HepG2 (cell line): ENCODE data around the gene UBE2O. TPM values are rescaled to one million over a fixed set of nuclear protein-coding genes. Genes with fewer than 3 reads are reported as not detected.

ENCODE experiments used
- HMG20B ChIP-seq: conservative IDR thresholded peaks from 2 replicates; pipeline ENCODE4 v1.6.1; 2016; ENCODE audit warnings: missing genetic modification reagents, missing compliant biosample characterization
- MAF1 ChIP-seq: sonication (generic); formaldehyde crosslinking; IDR thresholded peaks from 2 replicates; pipeline ENCODE4 v1.5.0; 2020; ENCODE audit warnings: missing genetic modification reagents, borderline replicate concordance
- MIER3 ChIP-seq: IDR thresholded peaks from 2 replicates; pipeline ENCODE4 v1.6.1; 2016; ENCODE audit warnings: missing compliant biosample characterization, borderline replicate concordance
- MTA1 ChIP-seq: sonication (generic); formaldehyde crosslinking; IDR thresholded peaks from 2 replicates; pipeline ENCODE4 v1.4.0; 2020; ENCODE audit warnings: missing genetic modification reagents, mild to moderate bottlenecking, borderline replicate concordance
- NCOR1 ChIP-seq: fragments of 200-600 bp; sonication (generic); IDR thresholded peaks from 2 replicates; pipeline ENCODE4 v1.7.0; 2017; ENCODE audit warnings: antibody characterized with exemption, low read length, borderline replicate concordance
- SAP130 ChIP-seq: IDR thresholded peaks from 2 replicates; pipeline ENCODE4 v1.6.1; 2016; ENCODE audit warnings: low read depth
- ZMYM2 ChIP-seq: sonication (generic); formaldehyde crosslinking; IDR thresholded peaks from 2 replicates; pipeline ENCODE4 v1.8.0; 2022; ENCODE audit warnings: mild to moderate bottlenecking, missing genetic modification reagents
- ZNF552 ChIP-seq: sonication (generic); formaldehyde crosslinking; IDR thresholded peaks from 2 replicates; pipeline ENCODE4 v1.9.0; 2022; ENCODE audit warnings: missing genetic modification reagents, mild to moderate bottlenecking, borderline replicate concordance
- ZNF839 ChIP-seq: sonication (generic); formaldehyde crosslinking; IDR thresholded peaks from 2 replicates; pipeline ENCODE4 v1.4.0; 2020; ENCODE audit warnings: missing genetic modification reagents, mild to moderate bottlenecking, borderline replicate concordance
- polyA plus RNA-seq, 8 experiments: library from polyadenylated mRNA; depleted of rRNA in 3 of 8; stranded (reverse) in 7 of 8; unstranded in 1 of 8; fragments of >200 nt; fragmentation: Illumina TruSeq in 4 of 8; extraction: Trizol in 4 of 8; gene quantifications; 2 replicates each; pipeline versions ENCODE4 v1.2.1 to v1.2.3, GENCODE V29; 2011 to 2016; ENCODE audit warnings: low read depth in 4 of 8, missing spikeins in 1 of 8, mixed read lengths in 1 of 8; ENCODE audit not compliant: insufficient read depth in 1 of 8
- total RNA-seq, 5 experiments: library from RNA; depleted of rRNA; stranded (reverse); fragments of >200 nt; fragmentation: Illumina TruSeq; extraction: Trizol; gene quantifications; 2 replicates each; pipeline ENCODE4 v1.2.3, GENCODE V29; 2016; ENCODE audit warnings: low read depth in 1 of 5
- TF ChIP-seq, protein P1 (sequence below): sonication (generic); formaldehyde crosslinking; IDR thresholded peaks from 2 replicates; pipeline ENCODE4 v1.5.1; 2020; ENCODE audit warnings: missing genetic modification reagents, mild to moderate bottlenecking, borderline replicate concordance
- TF ChIP-seq, protein P2 (sequence below), 2 experiments: IDR thresholded peaks; 2 replicates each; pipeline ENCODE4 v1.6.1; 2011 to 2012; ENCODE audit warnings: low read length in 2 of 2, borderline replicate concordance in 1 of 2, low read depth in 1 of 2, mild to moderate bottlenecking in 1 of 2, moderate library complexity in 1 of 2
- TF ChIP-seq, protein P3 (sequence below), 2 experiments: sonication (generic) in 1 of 2; formaldehyde crosslinking in 1 of 2; IDR thresholded peaks; 2 replicates each; pipeline versions ENCODE4 v1.6.1 to v1.9.0; 2014 to 2022; ENCODE audit warnings: antibody characterized with exemption in 1 of 2, borderline replicate concordance in 1 of 2, inconsistent platforms in 1 of 2, low read depth in 1 of 2, missing genetic modification reagents in 1 of 2
- TF ChIP-seq, protein P4 (sequence below): sonication (generic); formaldehyde crosslinking; IDR thresholded peaks from 2 replicates; pipeline ENCODE4 v1.5.0; 2020; ENCODE audit warnings: missing genetic modification reagents
- TF ChIP-seq, protein P5 (sequence below): IDR thresholded peaks from 2 replicates; pipeline ENCODE4 v1.6.1; 2018; ENCODE audit warnings: missing genetic modification reagents, mild to moderate bottlenecking, missing compliant biosample characterization

UBE2O gene
- total and polyA plus RNA-seq, 2 of the 13 experiments (the other 11 are each of a cell fraction or from before 2014, with no cell fraction given): 21.5 to 23.5 TPM

DNA sequence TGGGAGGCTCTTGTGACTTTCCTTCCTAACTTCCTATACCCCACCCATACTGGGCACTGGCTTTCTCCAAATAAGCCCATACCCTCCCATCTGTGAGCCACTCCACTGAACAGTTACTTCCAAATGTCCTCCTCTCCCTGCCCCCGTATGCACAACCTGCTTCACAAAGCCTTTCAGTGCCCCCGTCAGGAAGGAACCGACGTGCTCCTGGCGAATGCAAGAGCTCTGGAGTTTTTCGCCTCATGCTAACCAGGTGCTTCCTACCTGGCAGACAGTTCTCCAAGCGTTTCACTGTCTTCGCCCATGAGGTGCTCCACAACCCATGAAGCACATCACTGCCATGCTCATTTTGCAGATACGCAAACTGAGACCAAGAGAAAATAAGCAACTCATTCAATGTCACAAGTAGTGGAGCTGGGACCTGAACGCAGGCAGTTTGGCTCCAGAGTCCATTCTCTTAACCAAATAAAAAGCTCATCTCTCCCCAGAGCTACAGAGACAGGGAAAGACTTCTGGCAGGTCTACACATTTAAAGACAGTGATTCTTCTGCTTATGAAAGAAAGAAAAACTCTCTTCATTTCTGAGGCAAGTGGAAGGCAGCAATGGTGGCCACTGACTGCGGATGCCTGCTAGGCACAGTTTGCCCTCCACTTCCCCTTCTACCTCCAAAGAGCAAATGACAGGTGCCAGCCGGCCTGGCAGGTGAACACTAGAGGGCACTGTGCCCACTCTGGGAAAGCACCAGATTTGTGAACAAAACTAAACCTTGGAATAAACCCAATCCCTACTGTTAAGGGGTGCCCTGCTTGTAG lies 44.7 kb downstream of the UBE2O start (continued):
- TF ChIP-seq, protein P1, sequence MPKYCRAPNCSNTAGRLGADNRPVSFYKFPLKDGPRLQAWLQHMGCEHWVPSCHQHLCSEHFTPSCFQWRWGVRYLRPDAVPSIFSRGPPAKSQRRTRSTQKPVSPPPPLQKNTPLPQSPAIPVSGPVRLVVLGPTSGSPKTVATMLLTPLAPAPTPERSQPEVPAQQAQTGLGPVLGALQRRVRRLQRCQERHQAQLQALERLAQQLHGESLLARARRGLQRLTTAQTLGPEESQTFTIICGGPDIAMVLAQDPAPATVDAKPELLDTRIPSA (CRISPR knock-in tag): no peak
- TF ChIP-seq, protein P2, sequence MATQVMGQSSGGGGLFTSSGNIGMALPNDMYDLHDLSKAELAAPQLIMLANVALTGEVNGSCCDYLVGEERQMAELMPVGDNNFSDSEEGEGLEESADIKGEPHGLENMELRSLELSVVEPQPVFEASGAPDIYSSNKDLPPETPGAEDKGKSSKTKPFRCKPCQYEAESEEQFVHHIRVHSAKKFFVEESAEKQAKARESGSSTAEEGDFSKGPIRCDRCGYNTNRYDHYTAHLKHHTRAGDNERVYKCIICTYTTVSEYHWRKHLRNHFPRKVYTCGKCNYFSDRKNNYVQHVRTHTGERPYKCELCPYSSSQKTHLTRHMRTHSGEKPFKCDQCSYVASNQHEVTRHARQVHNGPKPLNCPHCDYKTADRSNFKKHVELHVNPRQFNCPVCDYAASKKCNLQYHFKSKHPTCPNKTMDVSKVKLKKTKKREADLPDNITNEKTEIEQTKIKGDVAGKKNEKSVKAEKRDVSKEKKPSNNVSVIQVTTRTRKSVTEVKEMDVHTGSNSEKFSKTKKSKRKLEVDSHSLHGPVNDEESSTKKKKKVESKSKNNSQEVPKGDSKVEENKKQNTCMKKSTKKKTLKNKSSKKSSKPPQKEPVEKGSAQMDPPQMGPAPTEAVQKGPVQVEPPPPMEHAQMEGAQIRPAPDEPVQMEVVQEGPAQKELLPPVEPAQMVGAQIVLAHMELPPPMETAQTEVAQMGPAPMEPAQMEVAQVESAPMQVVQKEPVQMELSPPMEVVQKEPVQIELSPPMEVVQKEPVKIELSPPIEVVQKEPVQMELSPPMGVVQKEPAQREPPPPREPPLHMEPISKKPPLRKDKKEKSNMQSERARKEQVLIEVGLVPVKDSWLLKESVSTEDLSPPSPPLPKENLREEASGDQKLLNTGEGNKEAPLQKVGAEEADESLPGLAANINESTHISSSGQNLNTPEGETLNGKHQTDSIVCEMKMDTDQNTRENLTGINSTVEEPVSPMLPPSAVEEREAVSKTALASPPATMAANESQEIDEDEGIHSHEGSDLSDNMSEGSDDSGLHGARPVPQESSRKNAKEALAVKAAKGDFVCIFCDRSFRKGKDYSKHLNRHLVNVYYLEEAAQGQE (IDR thresholded peaks at IDR 0.05; ENCODE audit: borderline replicate concordance in 1 of 2, low read depth in 1 of 2, low read length in 2 of 2): no peak
- TF ChIP-seq MIER3 (CRISPR knock-in tag): peak; percentile 42; the same call in 1 of the 2 replicates
- TF ChIP-seq MTA1 (CRISPR knock-in tag): 0 out of 2 replicates have a peak, but pooled peaks have one; percentile 12
- no peak for TF ChIP-seq NCOR1
- TF ChIP-seq, protein P3, sequence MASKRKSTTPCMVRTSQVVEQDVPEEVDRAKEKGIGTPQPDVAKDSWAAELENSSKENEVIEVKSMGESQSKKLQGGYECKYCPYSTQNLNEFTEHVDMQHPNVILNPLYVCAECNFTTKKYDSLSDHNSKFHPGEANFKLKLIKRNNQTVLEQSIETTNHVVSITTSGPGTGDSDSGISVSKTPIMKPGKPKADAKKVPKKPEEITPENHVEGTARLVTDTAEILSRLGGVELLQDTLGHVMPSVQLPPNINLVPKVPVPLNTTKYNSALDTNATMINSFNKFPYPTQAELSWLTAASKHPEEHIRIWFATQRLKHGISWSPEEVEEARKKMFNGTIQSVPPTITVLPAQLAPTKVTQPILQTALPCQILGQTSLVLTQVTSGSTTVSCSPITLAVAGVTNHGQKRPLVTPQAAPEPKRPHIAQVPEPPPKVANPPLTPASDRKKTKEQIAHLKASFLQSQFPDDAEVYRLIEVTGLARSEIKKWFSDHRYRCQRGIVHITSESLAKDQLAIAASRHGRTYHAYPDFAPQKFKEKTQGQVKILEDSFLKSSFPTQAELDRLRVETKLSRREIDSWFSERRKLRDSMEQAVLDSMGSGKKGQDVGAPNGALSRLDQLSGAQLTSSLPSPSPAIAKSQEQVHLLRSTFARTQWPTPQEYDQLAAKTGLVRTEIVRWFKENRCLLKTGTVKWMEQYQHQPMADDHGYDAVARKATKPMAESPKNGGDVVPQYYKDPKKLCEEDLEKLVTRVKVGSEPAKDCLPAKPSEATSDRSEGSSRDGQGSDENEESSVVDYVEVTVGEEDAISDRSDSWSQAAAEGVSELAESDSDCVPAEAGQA (IDR thresholded peaks at IDR 0.05; ENCODE audit: low read depth): no peak
- TF ChIP-seq, protein P3 (CRISPR knock-in tag; IDR thresholded peaks at IDR 0.05; ENCODE audit: borderline replicate concordance): no peak
- TF ChIP-seq HMG20B (CRISPR knock-in tag): 0 out of 2 replicates have a peak, but pooled peaks have one; percentile 51
- peak; percentile 63; the same call in 1 of the 2 replicates for TF ChIP-seq ZMYM2 (CRISPR knock-in tag)
- no peak for TF ChIP-seq ZNF552 (CRISPR knock-in tag)
- TF ChIP-seq, protein P4, sequence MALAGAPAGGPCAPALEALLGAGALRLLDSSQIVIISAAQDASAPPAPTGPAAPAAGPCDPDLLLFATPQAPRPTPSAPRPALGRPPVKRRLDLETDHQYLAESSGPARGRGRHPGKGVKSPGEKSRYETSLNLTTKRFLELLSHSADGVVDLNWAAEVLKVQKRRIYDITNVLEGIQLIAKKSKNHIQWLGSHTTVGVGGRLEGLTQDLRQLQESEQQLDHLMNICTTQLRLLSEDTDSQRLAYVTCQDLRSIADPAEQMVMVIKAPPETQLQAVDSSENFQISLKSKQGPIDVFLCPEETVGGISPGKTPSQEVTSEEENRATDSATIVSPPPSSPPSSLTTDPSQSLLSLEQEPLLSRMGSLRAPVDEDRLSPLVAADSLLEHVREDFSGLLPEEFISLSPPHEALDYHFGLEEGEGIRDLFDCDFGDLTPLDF (CRISPR knock-in tag): no peak
- TF ChIP-seq SAP130 (CRISPR knock-in tag): peak; percentile 49
- TF ChIP-seq MAF1 (CRISPR knock-in tag): no peak
- no peak for TF ChIP-seq ZNF839 (CRISPR knock-in tag)
- TF ChIP-seq, protein P5, sequence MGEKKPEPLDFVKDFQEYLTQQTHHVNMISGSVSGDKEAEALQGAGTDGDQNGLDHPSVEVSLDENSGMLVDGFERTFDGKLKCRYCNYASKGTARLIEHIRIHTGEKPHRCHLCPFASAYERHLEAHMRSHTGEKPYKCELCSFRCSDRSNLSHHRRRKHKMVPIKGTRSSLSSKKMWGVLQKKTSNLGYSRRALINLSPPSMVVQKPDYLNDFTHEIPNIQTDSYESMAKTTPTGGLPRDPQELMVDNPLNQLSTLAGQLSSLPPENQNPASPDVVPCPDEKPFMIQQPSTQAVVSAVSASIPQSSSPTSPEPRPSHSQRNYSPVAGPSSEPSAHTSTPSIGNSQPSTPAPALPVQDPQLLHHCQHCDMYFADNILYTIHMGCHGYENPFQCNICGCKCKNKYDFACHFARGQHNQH (CRISPR knock-in tag): no peak
- TF ChIP-seq, all 625 proteins: peak for 81
